ENCODE measurements around the gene RYR2.

GRCh38 chr1:237249120-237249519, 207.1 kb downstream of the RYR2 start:
- TF ChIP-seq POLR2A (IDR thresholded peaks at IDR 0.05) (no peak), CTCF (IDR thresholded peaks at IDR 0.05) (no peak), POLR2AphosphoS5 (IDR thresholded peaks at IDR 0.05) (no peak), EP300 (IDR thresholded peaks at IDR 0.05) (no peak)
